ENCODE data around the gene RCSD1. TPM values are rescaled to one million over a fixed set of nuclear protein-coding genes. Genes with fewer than 3 reads are reported as not detected.
A peak's percentile ranks its signal among the peaks of the same experiment; 100 is the strongest.

RCSD1 gene
- total RNA-seq, 4 donors from 2014 or later, result 2.4 to 8.7 (median 4.4) TPM

DNA sequence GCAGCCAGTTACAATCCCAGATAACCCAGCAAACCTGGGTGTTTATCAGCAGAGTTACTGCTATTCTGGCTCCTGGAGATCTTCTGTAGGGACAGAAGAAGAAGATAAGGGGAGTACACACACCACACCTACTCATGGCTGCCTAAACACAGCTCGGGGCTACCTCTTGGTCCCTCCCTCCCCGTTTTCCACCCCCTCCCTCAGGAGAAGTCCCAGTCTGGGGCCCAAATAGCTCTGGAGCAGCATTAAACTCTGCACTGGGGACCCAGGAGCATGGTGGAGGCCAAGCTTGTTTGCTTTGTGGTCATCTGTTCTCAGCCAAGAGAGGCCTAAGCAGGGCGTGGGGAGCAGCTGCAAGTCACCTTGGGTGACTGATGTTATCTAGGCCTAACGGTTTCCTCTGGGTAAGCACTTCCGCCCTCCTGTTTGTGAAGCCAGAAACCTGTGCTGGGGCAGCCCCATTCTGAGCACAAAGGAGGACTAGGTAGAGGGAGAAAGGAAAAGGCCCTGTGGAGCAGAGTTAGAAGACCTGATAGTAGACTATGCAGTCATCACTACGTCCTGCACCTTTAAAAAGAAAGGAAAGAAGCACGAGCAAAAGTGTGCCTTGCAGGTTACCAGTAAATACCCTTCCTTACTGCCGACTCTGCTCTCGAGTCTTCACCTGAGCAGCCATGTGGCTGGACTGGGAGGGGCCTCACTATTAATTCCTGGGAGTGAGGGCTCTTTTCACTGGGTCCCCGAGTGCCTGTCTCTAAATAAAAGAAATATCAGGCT is 2.0 kb upstream of the RCSD1 start:
- TF ChIP-seq, protein P1, sequence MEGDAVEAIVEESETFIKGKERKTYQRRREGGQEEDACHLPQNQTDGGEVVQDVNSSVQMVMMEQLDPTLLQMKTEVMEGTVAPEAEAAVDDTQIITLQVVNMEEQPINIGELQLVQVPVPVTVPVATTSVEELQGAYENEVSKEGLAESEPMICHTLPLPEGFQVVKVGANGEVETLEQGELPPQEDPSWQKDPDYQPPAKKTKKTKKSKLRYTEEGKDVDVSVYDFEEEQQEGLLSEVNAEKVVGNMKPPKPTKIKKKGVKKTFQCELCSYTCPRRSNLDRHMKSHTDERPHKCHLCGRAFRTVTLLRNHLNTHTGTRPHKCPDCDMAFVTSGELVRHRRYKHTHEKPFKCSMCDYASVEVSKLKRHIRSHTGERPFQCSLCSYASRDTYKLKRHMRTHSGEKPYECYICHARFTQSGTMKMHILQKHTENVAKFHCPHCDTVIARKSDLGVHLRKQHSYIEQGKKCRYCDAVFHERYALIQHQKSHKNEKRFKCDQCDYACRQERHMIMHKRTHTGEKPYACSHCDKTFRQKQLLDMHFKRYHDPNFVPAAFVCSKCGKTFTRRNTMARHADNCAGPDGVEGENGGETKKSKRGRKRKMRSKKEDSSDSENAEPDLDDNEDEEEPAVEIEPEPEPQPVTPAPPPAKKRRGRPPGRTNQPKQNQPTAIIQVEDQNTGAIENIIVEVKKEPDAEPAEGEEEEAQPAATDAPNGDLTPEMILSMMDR (IDR thresholded peaks at IDR 0.05), result no peak
- 61 to 73% methylated on average over 10 of the region's 10 CpGs for WGBS, 2 donors
- no peak overlapping the region for H3K4me3 ChIP-seq (ENCODE audit: low read depth, poor library complexity, severe bottlenecking)
- peak in 1 of 2 donors; percentile 81 for DNase-seq (ENCODE audit: low spot score in 2 of 2)
- intact Hi-C loops (cut with DNase I; ENCODE audit: low total_unique reads), result no loop called here

DNA sequence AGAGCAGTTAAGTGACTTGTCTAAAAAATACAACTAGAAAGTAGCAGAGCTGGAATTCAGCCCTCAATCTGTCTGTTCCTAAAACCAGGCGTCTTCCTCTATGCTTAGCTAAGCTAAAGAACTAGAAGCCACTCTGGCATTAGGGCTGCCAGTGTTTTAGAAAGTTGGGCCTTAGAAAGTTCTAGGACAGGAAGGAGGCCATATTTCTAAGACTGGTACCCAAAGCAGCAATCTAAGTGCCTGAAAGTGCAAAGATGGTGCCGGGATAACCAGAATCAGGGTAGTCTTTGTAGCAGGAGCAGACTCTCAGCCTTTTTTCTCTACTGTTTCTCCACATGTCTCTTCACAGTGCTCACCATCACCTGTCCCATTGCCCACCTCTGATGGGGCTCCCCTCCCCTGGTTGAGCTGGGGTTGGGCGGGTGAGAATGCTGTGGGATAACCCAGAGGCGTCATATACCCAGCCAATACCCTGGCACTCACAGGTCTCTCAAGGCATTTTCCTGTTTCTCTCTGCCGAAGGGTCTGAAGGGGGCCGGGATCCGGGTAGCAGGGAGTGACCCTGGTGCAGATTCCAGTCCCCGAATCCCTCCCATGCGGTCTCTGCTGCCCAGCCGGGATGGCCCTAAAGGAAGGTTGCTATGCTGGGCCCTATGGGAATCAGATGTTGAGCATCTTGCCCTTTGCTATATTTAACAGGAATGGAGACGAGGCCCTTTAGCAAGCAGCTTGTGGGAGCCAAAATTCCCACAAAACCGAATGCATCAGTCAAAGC is 1.1 kb upstream of the RCSD1 start:
- peak in 1 of 2 donors; percentile 67 for DNase-seq (ENCODE audit: low spot score in 2 of 2)
- WGBS, 2 donors, result 79 to 86% methylated on average over 12 of the region's 12 CpGs
- TF ChIP-seq, protein P1 (IDR thresholded peaks at IDR 0.05), result no peak
- TF ChIP-seq POLR2A (IDR thresholded peaks at IDR 0.05), result no peak
- no peak overlapping the region for H3K4me3 ChIP-seq (ENCODE audit: low read depth, poor library complexity, severe bottlenecking)
- intact Hi-C loops (cut with DNase I; ENCODE audit: low total_unique reads), result no loop called here

DNA sequence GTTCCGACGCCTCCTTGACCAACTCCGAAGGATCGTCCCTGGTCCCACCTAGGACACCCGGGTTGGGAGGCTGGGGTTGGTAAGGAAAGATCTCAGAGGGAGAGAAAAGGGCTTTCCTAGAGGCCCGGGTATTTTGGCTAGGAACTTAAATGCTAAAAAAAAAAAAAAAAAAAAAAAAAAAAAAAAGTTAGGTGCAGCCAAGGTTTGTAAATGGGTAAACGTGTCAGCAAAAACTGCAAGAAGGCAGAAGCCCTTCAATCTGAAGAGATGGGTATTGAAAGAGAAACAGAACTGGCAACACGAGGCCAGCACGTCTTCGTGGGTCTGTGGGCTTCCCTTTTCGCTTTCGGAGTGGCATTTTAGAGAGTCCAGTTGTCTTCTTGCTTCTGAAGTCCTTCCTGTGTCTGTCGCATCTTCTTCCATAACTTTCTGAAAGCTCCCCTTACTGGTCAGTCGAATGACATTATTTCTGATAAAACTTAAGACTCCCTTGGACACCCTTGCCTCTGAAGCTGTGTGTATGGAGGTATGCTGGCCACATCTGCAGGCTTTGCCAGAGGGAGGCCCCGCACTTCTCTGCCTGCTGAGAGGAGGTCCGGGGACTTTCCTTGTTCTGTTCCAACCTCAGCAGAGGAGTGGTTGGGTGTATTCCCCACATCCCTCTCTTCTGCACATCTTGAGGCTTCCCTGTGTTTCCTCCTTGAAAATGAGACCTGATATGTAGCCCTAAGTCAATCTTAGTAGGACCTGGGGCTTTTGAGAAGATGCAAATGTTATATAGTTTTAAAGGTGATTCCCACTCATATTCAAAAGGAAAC is 745 bp downstream of the RCSD1 start:
- intact Hi-C loops (cut with DNase I; ENCODE audit: low total_unique reads), result no loop called here
- peak in 1 of 2 donors; percentile 72 for DNase-seq (ENCODE audit: low spot score in 2 of 2)
- WGBS, 2 donors, result 40 to 44% methylated on average over 16 of the region's 16 CpGs
- H3K4me3 ChIP-seq (ENCODE audit: low read depth, poor library complexity, severe bottlenecking), result peak overlapping the region; percentile 44
- no peak for TF ChIP-seq POLR2A (IDR thresholded peaks at IDR 0.05)
- TF ChIP-seq, protein P1 (IDR thresholded peaks at IDR 0.05), result no peak

DNA sequence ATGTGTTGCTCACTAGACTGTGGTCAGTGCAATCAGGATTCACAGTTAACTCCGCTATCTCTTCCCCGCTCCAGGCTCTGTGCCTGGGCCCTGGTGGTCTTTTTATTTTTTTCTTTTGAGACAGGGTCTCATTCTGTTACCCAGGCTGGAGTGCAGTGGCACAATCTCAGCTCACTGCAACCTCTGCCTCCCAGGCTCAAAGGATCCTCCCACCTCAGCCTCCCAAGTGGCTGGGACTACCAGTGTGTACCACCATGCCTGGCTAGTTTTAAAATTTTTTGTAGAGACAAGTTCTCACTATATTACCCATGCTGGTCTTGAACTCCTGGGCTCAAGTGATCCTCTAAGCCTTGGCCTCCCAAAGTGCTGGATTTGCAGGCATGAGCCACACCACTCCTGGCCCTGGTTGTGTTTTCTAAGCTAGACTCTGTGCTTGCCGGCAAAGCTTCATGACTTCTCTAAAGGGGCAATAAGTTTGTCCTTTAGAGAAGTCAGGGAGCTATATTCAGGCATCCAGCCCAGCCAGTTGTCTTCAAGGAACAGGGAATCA is 1.4 kb downstream of the RCSD1 start:
- peak in 1 of 2 donors; percentile 46 for DNase-seq (ENCODE audit: low spot score in 2 of 2)
- H3K4me3 ChIP-seq (ENCODE audit: low read depth, poor library complexity, severe bottlenecking), result no peak overlapping the region
- TF ChIP-seq, protein P1 (IDR thresholded peaks at IDR 0.05), result no peak
- TF ChIP-seq POLR2A (IDR thresholded peaks at IDR 0.05), result no peak
- intact Hi-C loops (cut with DNase I; ENCODE audit: low total_unique reads), result no loop called here
- WGBS, 2 donors, result 54 to 74% methylated on average over 3 of the region's 3 CpGs

DNA sequence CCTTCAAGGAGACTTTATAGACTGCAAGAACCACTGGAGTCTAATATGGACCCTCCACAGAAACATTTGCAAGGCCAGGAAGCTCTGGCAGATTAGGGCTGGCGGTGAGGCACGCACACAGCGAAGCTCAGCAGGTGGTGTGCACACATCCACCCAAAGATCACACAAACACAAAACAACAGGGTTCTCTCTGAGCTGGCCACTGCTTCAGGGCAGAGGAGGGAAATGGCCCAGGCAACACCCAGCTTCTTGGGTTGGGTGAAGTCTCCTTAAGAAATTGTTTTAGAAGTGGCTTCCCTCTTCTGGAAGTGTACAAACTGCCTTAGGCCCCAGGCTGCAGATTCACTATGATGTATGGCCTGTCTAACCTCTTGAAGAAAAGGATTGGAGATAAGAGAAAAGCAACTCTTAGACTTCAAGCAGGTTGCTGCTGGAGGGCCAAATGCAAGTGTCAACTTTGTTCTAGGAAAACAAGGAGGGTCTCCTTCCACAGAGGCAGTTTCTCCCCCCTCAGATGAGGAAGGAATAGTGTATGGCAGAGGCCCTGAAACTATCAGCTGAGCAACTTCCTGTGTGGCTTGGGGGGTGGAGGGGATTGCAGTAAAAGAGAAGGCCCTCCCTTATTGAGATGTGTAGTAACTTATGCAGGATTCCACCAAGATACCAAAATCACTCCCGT is 2.0 kb downstream of the RCSD1 start:
- 67 to 82% methylated on average over 4 of the region's 4 CpGs for WGBS, 2 donors

More for the DNA sequence above, 2.0 kb downstream of the RCSD1 start:
- H3K4me3 ChIP-seq (ENCODE audit: low read depth, poor library complexity, severe bottlenecking), result no peak overlapping the region
- TF ChIP-seq, protein P1 (IDR thresholded peaks at IDR 0.05), result no peak
- no peak for TF ChIP-seq POLR2A (IDR thresholded peaks at IDR 0.05)
- intact Hi-C loops (cut with DNase I; ENCODE audit: low total_unique reads), result no loop called here
- peak in 1 of 2 donors; percentile 74 for DNase-seq (ENCODE audit: low spot score in 2 of 2)

All from lower leg skin (tissue), 4 donors.